ENCODE measurements around the gene NHEJ1. TPM values are rescaled to one million over a fixed set of nuclear protein-coding genes. Genes with fewer than 3 reads are reported as not detected.

The NHEJ1 gene
- total and polyA plus RNA-seq, 9 of the 15 experiments (the other 6 are each of a cell fraction or from before 2014, with no cell fraction given): 9.0 to 23.7 (median 13.9) TPM

DNA sequence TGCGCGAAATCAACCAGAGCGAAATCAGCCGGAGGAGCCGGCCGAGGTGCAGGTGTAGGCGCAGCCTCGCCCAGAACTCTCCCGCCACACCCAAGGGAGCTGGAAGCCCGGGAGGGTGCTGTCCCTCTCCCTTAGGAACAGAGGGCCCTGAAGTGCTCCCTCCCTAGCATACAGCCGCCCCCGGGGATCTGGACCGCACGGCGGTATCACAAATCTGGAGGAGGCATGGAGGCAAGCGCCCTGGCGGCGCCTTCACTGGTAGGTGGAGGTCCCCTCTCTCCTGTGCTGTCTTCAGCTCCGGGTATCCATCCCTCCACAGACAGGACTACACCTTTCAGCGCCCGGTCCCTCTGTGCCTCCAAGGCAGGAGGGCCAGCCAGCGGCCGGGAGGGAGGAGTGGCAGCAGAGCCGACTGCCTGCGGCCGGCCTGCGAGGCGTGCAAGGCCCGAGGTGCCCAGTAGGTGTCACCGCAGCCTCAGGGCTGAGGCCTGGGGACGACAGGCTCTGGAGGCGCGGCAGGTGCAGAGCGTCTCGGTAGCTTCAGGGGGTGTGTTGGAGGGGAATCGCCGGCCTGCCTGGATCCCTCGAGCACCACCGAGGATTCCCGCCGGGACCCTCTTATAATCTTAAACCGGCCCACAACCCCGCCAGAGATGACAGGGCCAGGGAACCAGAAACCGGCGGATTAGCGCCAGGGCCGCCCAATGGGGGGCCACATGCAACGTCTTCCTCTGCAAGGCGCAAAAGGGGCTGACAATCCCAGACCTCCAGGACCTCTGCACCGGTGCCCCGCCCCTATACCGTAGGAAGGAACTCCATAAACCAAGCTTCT is 102.7 kb downstream of the NHEJ1 start (continued):
- TF ChIP-seq UBTF (IDR thresholded peaks at IDR 0.05; ENCODE audit: borderline replicate concordance in 1 of 2, low read depth in 2 of 2, low read length in 2 of 2) (0 out of 4 replicates have a peak, but pooled peaks of 1 of the 2 experiments have one; percentile 28), CHCHD3 (CRISPR knock-in tag; IDR thresholded peaks at IDR 0.05) (no peak), SP1 (CRISPR knock-in tag; IDR thresholded peaks at IDR 0.05) (no peak), REST (IDR thresholded peaks at IDR 0.05; ENCODE audit: borderline replicate concordance) (peak; percentile 70; the same call in 1 of the 2 replicates), REST (CRISPR knock-in tag; IDR thresholded peaks at IDR 0.05; ENCODE audit: low read depth) (no peak), RAD21 (CRISPR knock-in tag; conservative IDR thresholded peaks at IDR 0.05 in 1 of 2, IDR thresholded peaks at IDR 0.05 in 1 of 2) (peak; percentile 81 to 86), SMC3 (conservative IDR thresholded peaks at IDR 0.05; ENCODE audit: insufficient read depth, low read depth, low read length) (peak; percentile 92), ZNF263 (CRISPR knock-in tag; IDR thresholded peaks at IDR 0.05; ENCODE audit: borderline replicate concordance) (peak; percentile 83), MAZ (CRISPR knock-in tag; conservative IDR thresholded peaks at IDR 0.05 in 1 of 2, IDR thresholded peaks at IDR 0.05 in 1 of 2) (0 out of 4 replicates have a peak, but pooled peaks of 1 of the 2 experiments have one; percentile 18), TOE1 (IDR thresholded peaks at IDR 0.05; ENCODE audit: borderline replicate concordance) (no peak), TOE1 (CRISPR knock-in tag; IDR thresholded peaks at IDR 0.05; ENCODE audit: borderline replicate concordance, low read depth) (no peak)
- TF ChIP-seq, protein P1, sequence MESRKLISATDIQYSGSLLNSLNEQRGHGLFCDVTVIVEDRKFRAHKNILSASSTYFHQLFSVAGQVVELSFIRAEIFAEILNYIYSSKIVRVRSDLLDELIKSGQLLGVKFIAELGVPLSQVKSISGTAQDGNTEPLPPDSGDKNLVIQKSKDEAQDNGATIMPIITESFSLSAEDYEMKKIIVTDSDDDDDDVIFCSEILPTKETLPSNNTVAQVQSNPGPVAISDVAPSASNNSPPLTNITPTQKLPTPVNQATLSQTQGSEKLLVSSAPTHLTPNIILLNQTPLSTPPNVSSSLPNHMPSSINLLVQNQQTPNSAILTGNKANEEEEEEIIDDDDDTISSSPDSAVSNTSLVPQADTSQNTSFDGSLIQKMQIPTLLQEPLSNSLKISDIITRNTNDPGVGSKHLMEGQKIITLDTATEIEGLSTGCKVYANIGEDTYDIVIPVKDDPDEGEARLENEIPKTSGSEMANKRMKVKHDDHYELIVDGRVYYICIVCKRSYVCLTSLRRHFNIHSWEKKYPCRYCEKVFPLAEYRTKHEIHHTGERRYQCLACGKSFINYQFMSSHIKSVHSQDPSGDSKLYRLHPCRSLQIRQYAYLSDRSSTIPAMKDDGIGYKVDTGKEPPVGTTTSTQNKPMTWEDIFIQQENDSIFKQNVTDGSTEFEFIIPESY (CRISPR knock-in tag; IDR thresholded peaks at IDR 0.05): peak; percentile 77

Data from K562 (cell line).